ENCODE measurements around the gene MAGOHB. TPM values are rescaled to one million over a fixed set of nuclear protein-coding genes. Genes with fewer than 3 reads are reported as not detected.
"Not testable (repeated sequence)": the region's sequence is repeated elsewhere in the genome, so short reads cannot be mapped to it uniquely, and the experiment has no call there.

Gene MAGOHB
- polyA plus RNA-seq, 2 of the 4 experiments (the other 2 are of a cell fraction): 83.4 to 90.5 TPM

DNA sequence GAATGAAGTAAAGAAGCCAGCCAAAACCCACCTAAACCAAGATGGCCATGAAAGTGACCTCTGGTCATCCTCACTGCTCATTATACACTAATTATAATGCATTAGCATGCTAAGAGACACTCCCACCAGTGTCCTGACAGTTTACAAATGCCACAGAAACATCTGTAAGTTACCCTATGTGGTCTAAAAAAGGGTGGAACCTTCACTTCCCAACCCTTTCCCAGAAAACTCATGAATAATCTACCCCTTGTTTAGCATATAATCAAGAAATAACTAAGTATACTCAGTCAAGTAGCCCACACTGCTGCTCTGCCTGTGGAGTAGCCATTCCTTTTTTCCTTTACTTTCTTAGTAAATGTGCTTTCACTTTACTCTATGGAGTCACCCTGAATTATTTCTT is 40.6 kb upstream of the MAGOHB start (continued):
- TF ChIP-seq BHLHE40 (IDR thresholded peaks at IDR 0.05; ENCODE audit: low read depth, low read length): no peak
- no peak for TF ChIP-seq USF2 (IDR thresholded peaks at IDR 0.05)
- TF ChIP-seq ZSCAN20 (CRISPR knock-in tag; IDR thresholded peaks at IDR 0.05): no peak
- TF ChIP-seq RAD21 (conservative IDR thresholded peaks at IDR 0.05 in 1 of 2, IDR thresholded peaks at IDR 0.05 in 1 of 2): no peak
- no peak for TF ChIP-seq MAFK (IDR thresholded peaks at IDR 0.05; ENCODE audit: partially characterized antibody)

DNA sequence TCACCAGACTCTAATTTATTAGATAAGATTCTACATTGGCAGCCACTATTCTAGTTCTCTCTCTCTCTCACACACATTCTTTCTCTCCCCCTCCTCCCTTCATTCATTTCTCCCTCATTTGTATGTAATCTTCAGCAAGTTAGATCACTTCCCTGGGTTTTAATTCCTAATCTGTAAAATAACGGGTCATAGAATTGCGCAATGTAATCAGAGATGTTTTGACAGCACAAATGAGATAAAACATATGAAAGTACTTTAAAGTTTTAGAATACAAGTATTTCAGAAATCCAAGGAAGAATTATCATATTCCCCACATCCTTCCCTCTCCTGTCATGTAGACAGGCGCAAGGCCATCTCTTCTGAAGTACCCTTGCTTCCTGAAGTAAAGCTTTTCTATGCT is 38.8 kb upstream of the MAGOHB start:
- Histone ChIP-seq H3K4me2 (no peak overlapping the region), H3K4me3 (no peak overlapping the region), H3K9me3 (peaks cover 9% of the 10 kb centered on the region), H3K27ac (no peak overlapping the region), H3K4me1 (no peaks in the 10 kb centered on the region)
- POLR2A ChIA-PET: no interaction called here
- no peak for DNase-seq (ENCODE audit: low read depth in 1 of 2, low spot score in 1 of 2)
- no peak for FAIRE-seq
- CTCF ChIA-PET: no interaction called here
- TF ChIP-seq, protein P1, sequence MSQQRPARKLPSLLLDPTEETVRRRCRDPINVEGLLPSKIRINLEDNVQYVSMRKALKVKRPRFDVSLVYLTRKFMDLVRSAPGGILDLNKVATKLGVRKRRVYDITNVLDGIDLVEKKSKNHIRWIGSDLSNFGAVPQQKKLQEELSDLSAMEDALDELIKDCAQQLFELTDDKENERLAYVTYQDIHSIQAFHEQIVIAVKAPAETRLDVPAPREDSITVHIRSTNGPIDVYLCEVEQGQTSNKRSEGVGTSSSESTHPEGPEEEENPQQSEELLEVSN (IDR thresholded peaks at IDR 0.05; ENCODE audit: borderline replicate concordance, low read depth): no peak
- TF ChIP-seq HES2 (IDR thresholded peaks at IDR 0.05) (no peak), FOSL2 (IDR thresholded peaks at IDR 0.05) (no peak), FOSL2 (CRISPR knock-in tag; IDR thresholded peaks at IDR 0.05) (no peak), CEBPB (IDR thresholded peaks at IDR 0.05) (peak in 1 of 2 experiments; percentile 68; a peak in 2 of 4 replicates), MYC (IDR thresholded peaks at IDR 0.05; ENCODE audit: borderline replicate concordance, low read length) (no peak), TFCP2L1 (CRISPR knock-in tag; IDR thresholded peaks at IDR 0.05) (no peak), NFE2L2 (conservative IDR thresholded peaks at IDR 0.05; ENCODE audit: low read length) (no peak)
- WGBS (ENCODE audit: missing lambda C conversion rate): 73% methylated on average over 3 of the region's 3 CpGs
- no peak for ATAC-seq

GRCh38 chr12:10646576-10646975 is 33.2 kb upstream of the MAGOHB start:
- peaks cover 32% of the 10 kb centered on the region for H3K9me3 ChIP-seq
- TF ChIP-seq ZFP36 (IDR thresholded peaks at IDR 0.05; ENCODE audit: borderline replicate concordance, partially characterized antibody): peak; percentile 72
- DNase-seq (ENCODE audit: low read depth in 1 of 2, low spot score in 1 of 2); ATAC-seq; FAIRE-seq; H3K27ac ChIP-seq; H3K4me1 ChIP-seq; H3K4me2 ChIP-seq; H3K4me3 ChIP-seq; POLR2A ChIA-PET; CTCF ChIA-PET: not testable (repeated sequence)

DNA sequence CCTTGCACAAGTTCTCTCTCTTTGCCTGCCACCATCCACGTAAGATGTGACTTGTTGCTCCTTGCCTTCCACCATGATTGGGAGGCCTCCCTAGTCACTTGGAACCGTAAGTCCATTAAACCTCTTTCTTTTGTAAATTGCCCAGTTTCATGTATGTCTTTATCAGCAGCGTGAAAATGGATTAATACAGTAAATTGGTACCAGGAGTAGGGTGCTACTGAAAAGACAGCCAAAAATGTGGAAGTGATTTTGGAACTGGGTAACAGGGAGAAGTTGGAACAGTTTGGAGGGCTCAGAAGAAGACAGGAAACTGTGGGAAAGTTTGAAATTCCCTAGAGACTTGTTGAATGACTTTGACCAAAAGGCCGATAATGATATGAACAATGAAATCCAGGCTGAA is 32.5 kb upstream of the MAGOHB start:
- ATAC-seq (no peak), DNase-seq (ENCODE audit: low read depth in 1 of 2, low spot score in 1 of 2) (no peak), FAIRE-seq (no peak)
- ChIA-PET POLR2A (no interaction called here), CTCF (no interaction called here)
- no peak overlapping the region for H3K4me3 ChIP-seq
- WGBS (ENCODE audit: missing lambda C conversion rate): 38% methylated on average over 4 of the region's 4 CpGs
- TF ChIP-seq NR3C1 (IDR thresholded peaks at IDR 0.05) (no peak), TP53 (CRISPR knock-in tag; IDR thresholded peaks at IDR 0.05) (no peak), RFX5 (IDR thresholded peaks at IDR 0.05) (no peak), HOXB13 (CRISPR knock-in tag; IDR thresholded peaks at IDR 0.05; ENCODE audit: low read depth) (no peak), ZFP36 (IDR thresholded peaks at IDR 0.05; ENCODE audit: borderline replicate concordance, partially characterized antibody) (no peak), FOSL2 (IDR thresholded peaks at IDR 0.05) (no peak), FOSL2 (CRISPR knock-in tag; IDR thresholded peaks at IDR 0.05) (no peak), TFCP2L1 (CRISPR knock-in tag; IDR thresholded peaks at IDR 0.05) (no peak), USF2 (IDR thresholded peaks at IDR 0.05) (no peak), JUN (IDR thresholded peaks at IDR 0.05) (no peak), GATA3 (IDR thresholded peaks at IDR 0.05; ENCODE audit: borderline replicate concordance) (no peak), EHF (CRISPR knock-in tag; IDR thresholded peaks at IDR 0.05) (no peak), CEBPB (IDR thresholded peaks at IDR 0.05) (no peak), EP300 (IDR thresholded peaks at IDR 0.05) (no peak), HES2 (IDR thresholded peaks at IDR 0.05) (no peak), SMC3 (IDR thresholded peaks at IDR 0.05) (no peak), RCOR1 (IDR thresholded peaks at IDR 0.05; ENCODE audit: low read depth, low read length) (no peak), RNF2 (IDR thresholded peaks at IDR 0.05; ENCODE audit: borderline replicate concordance, low read depth) (no peak), NPAS2 (CRISPR knock-in tag; IDR thresholded peaks at IDR 0.05; ENCODE audit: borderline replicate concordance) (no peak), KDM5A (IDR thresholded peaks at IDR 0.05) (no peak)
- H3K9me3 ChIP-seq: peaks cover 36% of the 10 kb centered on the region
- no peak overlapping the region for H3K27ac ChIP-seq
- H3K4me1 ChIP-seq: no peaks in the 10 kb centered on the region
- H3K4me2 ChIP-seq: no peak overlapping the region
